HepG2 (cell line): ENCODE data around the gene BIRC7. TPM values are rescaled to one million over a fixed set of nuclear protein-coding genes. Genes with fewer than 3 reads are reported as not detected.

ENCODE experiments used
- ATAD3A ChIP-seq: sonication (generic); formaldehyde crosslinking; IDR thresholded peaks from 2 replicates; pipeline ENCODE4 v1.4.0; 2020; ENCODE audit warnings: missing genetic modification reagents
- BHLHE40 ChIP-seq: IDR thresholded peaks from 2 replicates; pipeline ENCODE4 v1.6.1; 2011; ENCODE audit warnings: low read length, improper control_type of control experiment
- CERS6 ChIP-seq: sonication (generic); formaldehyde crosslinking; IDR thresholded peaks from 2 replicates; pipeline ENCODE4 v1.5.0; 2020; ENCODE audit warnings: missing genetic modification reagents
- CHD2 ChIP-seq: IDR thresholded peaks from 2 replicates; pipeline ENCODE4 v1.6.1; 2011; ENCODE audit warnings: low read depth, low read length, improper control_type of control experiment
- E2F2 ChIP-seq: sonication (generic); formaldehyde crosslinking; IDR thresholded peaks from 2 replicates; pipeline ENCODE4 v1.4.0; 2020; ENCODE audit warnings: missing genetic modification reagents, borderline replicate concordance
- ETS1 ChIP-seq: sonication (generic); formaldehyde crosslinking; IDR thresholded peaks from 2 replicates; pipeline ENCODE4 v1.4.0; 2020; ENCODE audit warnings: missing genetic modification reagents
- GABPB1 ChIP-seq: IDR thresholded peaks from 2 replicates; pipeline ENCODE4 v1.6.1; 2016; ENCODE audit warnings: mild to moderate bottlenecking, missing genetic modification reagents, moderate library complexity, missing compliant biosample characterization
- HMG20A ChIP-seq: IDR thresholded peaks from 2 replicates; pipeline ENCODE4 v1.6.1; 2016; ENCODE audit warnings: borderline replicate concordance
- HOXA3 ChIP-seq: sonication (generic); formaldehyde crosslinking; IDR thresholded peaks from 2 replicates; pipeline ENCODE4 v1.5.0; 2020; ENCODE audit warnings: missing genetic modification reagents
- HOXD1 ChIP-seq: sonication (generic); formaldehyde crosslinking; IDR thresholded peaks from 2 replicates; pipeline ENCODE4 v1.5.0; 2020; ENCODE audit warnings: missing genetic modification reagents
- PAXIP1 ChIP-seq: sonication (generic); formaldehyde crosslinking; conservative IDR thresholded peaks from 2 replicates; pipeline ENCODE4 v1.4.0; 2020; ENCODE audit warnings: mild to moderate bottlenecking, missing genetic modification reagents, moderate library complexity
- POLR2G ChIP-seq: fragments of 200-400 bp; formaldehyde crosslinking; IDR thresholded peaks from 2 replicates; pipeline ENCODE4 v1.6.1; 2018; ENCODE audit warnings: mild to moderate bottlenecking, low read depth, low read length, moderate library complexity
- SMARCE1 ChIP-seq: fragments of 450-650 bp; IDR thresholded peaks from 2 replicates; pipeline ENCODE4 v1.6.1; 2017; ENCODE audit warnings: borderline replicate concordance
- YEATS2 ChIP-seq: sonication (generic); formaldehyde crosslinking; IDR thresholded peaks from 2 replicates; pipeline ENCODE4 v1.4.0; 2020; ENCODE audit warnings: missing genetic modification reagents, borderline replicate concordance
- ZBTB21 ChIP-seq: sonication (generic); formaldehyde crosslinking; IDR thresholded peaks from 2 replicates; pipeline ENCODE4 v1.4.0; 2020; ENCODE audit warnings: missing genetic modification reagents
- ZC3H13 ChIP-seq: sonication (generic); formaldehyde crosslinking; IDR thresholded peaks from 2 replicates; pipeline ENCODE4 v1.8.1; 2023; ENCODE audit warnings: mild to moderate bottlenecking, missing genetic modification reagents, moderate library complexity
- ZNF160 ChIP-seq: sonication (generic); formaldehyde crosslinking; IDR thresholded peaks from 2 replicates; pipeline ENCODE4 v1.8.0; 2022; ENCODE audit warnings: mild to moderate bottlenecking, inconsistent platforms, missing genetic modification reagents
- ZNF431 ChIP-seq: sonication (generic); formaldehyde crosslinking; IDR thresholded peaks from 2 replicates; pipeline ENCODE4 v1.9.0; 2022; ENCODE audit warnings: missing genetic modification reagents, low read depth, mild to moderate bottlenecking, borderline replicate concordance
- ZNF567 ChIP-seq: sonication (generic); formaldehyde crosslinking; IDR thresholded peaks from 2 replicates; pipeline ENCODE4 v1.8.1; 2023; ENCODE audit warnings: mild to moderate bottlenecking, missing genetic modification reagents, borderline replicate concordance
- ZNF614 ChIP-seq: IDR thresholded peaks from 2 replicates; pipeline ENCODE4 v1.6.1; 2018; ENCODE audit warnings: missing biosample characterization, missing genetic modification reagents, inconsistent platforms, borderline replicate concordance
- ZNF691 ChIP-seq: sonication (generic); formaldehyde crosslinking; IDR thresholded peaks from 2 replicates; pipeline ENCODE4 v1.4.0; 2020; ENCODE audit warnings: missing genetic modification reagents, low read depth, mild to moderate bottlenecking, borderline replicate concordance
- ZNF737 ChIP-seq: sonication (generic); formaldehyde crosslinking; IDR thresholded peaks from 2 replicates; pipeline ENCODE4 v1.5.0; 2020; ENCODE audit warnings: missing genetic modification reagents, mild to moderate bottlenecking, borderline replicate concordance
- ZNF766 ChIP-seq: sonication (generic); formaldehyde crosslinking; IDR thresholded peaks from 2 replicates; pipeline ENCODE4 v1.5.0; 2020; ENCODE audit warnings: missing genetic modification reagents, borderline replicate concordance
- polyA plus RNA-seq, 8 experiments: library from polyadenylated mRNA; depleted of rRNA in 3 of 8; stranded (reverse) in 7 of 8; unstranded in 1 of 8; fragments of >200 nt; fragmentation: Illumina TruSeq in 4 of 8; extraction: Trizol in 4 of 8; gene quantifications; 2 replicates each; pipeline versions ENCODE4 v1.2.1 to v1.2.3, GENCODE V29; 2011 to 2016; ENCODE audit warnings: low read depth in 4 of 8, missing spikeins in 1 of 8, mixed read lengths in 1 of 8; ENCODE audit not compliant: insufficient read depth in 1 of 8
- total RNA-seq, 5 experiments: library from RNA; depleted of rRNA; stranded (reverse); fragments of >200 nt; fragmentation: Illumina TruSeq; extraction: Trizol; gene quantifications; 2 replicates each; pipeline ENCODE4 v1.2.3, GENCODE V29; 2016; ENCODE audit warnings: low read depth in 1 of 5

Gene BIRC7
- total and polyA plus RNA-seq, 2 of the 13 experiments (the other 11 are each of a cell fraction or from before 2014, with no cell fraction given), result 0.27 to 5.1 TPM

- TF ChIP-seq POLR2G (no peak), ZNF737 (no peak), E2F2 (no peak), ZNF431 (CRISPR knock-in tag) (no peak), HOXA3 (CRISPR knock-in tag) (peak; percentile 15; the same call in 1 of the 2 replicates), BHLHE40 (peak; percentile 71), ZNF691 (CRISPR knock-in tag) (no peak), ZC3H13 (CRISPR knock-in tag) (no peak), ZNF614 (CRISPR knock-in tag) (no peak), ZNF766 (CRISPR knock-in tag) (0 out of 2 replicates have a peak, but pooled peaks have one; percentile 21), ZNF160 (CRISPR knock-in tag) (no peak; the same call in 1 of the 2 replicates), ZNF567 (0 out of 2 replicates have a peak, but pooled peaks have one; percentile 52), ZBTB21 (CRISPR knock-in tag) (0 out of 2 replicates have a peak, but pooled peaks have one; percentile 13), HMG20A (CRISPR knock-in tag) (no peak), PAXIP1 (CRISPR knock-in tag) (peak; percentile 65), GABPB1 (CRISPR knock-in tag) (peak; percentile 62), CERS6 (CRISPR knock-in tag) (no peak), ETS1 (CRISPR knock-in tag) (no peak), HOXD1 (CRISPR knock-in tag) (no peak; the same call in 1 of the 2 replicates), YEATS2 (CRISPR knock-in tag) (0 out of 2 replicates have a peak, but pooled peaks have one; percentile 23), SMARCE1 (no peak), CHD2 (peak; percentile 36; the same call in 1 of the 2 replicates), ATAD3A (CRISPR knock-in tag) (no peak)
Observed at GRCh38 chr20:63235399-63235983, at the start of gene BIRC7 (continued).
